ENCODE measurements around the gene NT5C2. TPM values are rescaled to one million over a fixed set of nuclear protein-coding genes. Genes with fewer than 3 reads are reported as not detected.

Gene NT5C2
- total and polyA plus RNA-seq, 7 donors = 37.7 to 61.5 (median 49.2) TPM

GRCh38 chr10:103042908-103043307 lies 150.2 kb downstream of the NT5C2 start:
- 94% methylated on average over 7 of the region's 7 CpGs for WGBS, 2 donors
- intact Hi-C loops (cut with DNase I) = no loop called here

DNA sequence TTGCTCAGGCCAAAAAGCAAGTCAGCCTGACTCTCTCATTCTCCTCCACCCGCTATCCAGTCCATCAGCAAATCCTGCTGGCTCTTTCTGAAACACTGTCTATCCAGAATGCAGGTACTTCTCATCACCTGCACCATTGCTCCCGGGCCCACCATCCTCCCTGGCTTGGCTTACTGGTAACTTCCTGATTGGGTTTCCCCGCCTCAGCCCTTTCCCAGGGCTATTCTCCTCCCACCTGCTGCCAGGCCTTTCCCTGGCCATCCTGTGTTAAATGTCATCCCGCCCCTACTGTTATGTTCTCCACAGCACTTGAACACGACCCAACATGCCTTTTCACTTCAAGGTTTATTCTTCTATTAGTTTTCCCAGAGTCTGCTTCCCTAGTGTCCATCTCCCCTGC lies 150.9 kb downstream of the NT5C2 start:
- Histone ChIP-seq H3K4me3 (no peak overlapping the region), H3K27ac (no peak overlapping the region), H3K27me3 (no peaks in the 10 kb centered on the region), H3K36me3 (no peaks in the 10 kb centered on the region), H3K9me3 (no peaks in the 10 kb centered on the region), H3K4me1 (peaks cover 0 to 44% (median 26%) of the 10 kb centered on the region in 4 donors)
- intact Hi-C loops (cut with DNase I) = no loop called here
- WGBS, 2 donors = 78 to 85% methylated on average over 5 of the region's 5 CpGs
- TF ChIP-seq POLR2AphosphoS5 (IDR thresholded peaks at IDR 0.05) = no peak
- TF ChIP-seq, protein P1, sequence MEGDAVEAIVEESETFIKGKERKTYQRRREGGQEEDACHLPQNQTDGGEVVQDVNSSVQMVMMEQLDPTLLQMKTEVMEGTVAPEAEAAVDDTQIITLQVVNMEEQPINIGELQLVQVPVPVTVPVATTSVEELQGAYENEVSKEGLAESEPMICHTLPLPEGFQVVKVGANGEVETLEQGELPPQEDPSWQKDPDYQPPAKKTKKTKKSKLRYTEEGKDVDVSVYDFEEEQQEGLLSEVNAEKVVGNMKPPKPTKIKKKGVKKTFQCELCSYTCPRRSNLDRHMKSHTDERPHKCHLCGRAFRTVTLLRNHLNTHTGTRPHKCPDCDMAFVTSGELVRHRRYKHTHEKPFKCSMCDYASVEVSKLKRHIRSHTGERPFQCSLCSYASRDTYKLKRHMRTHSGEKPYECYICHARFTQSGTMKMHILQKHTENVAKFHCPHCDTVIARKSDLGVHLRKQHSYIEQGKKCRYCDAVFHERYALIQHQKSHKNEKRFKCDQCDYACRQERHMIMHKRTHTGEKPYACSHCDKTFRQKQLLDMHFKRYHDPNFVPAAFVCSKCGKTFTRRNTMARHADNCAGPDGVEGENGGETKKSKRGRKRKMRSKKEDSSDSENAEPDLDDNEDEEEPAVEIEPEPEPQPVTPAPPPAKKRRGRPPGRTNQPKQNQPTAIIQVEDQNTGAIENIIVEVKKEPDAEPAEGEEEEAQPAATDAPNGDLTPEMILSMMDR (IDR thresholded peaks at IDR 0.05) = no peak
- TF ChIP-seq POLR2A (IDR thresholded peaks at IDR 0.05) = no peak
- TF ChIP-seq EP300 (IDR thresholded peaks at IDR 0.05) = no peak
- DNase-seq = no peak

More at GRCh38 chr10:103042908-103043307, 150.2 kb downstream of the NT5C2 start:
- Histone ChIP-seq H3K9me3 (no peaks in the 10 kb centered on the region), H3K27me3 (no peaks in the 10 kb centered on the region), H3K4me3 (no peak overlapping the region), H3K27ac (no peak overlapping the region), H3K36me3 (no peaks in the 10 kb centered on the region), H3K4me1 (peaks cover 0 to 44% (median 26%) of the 10 kb centered on the region in 4 donors)
- DNase-seq = no peak
- TF ChIP-seq POLR2AphosphoS5 (IDR thresholded peaks at IDR 0.05) (no peak), POLR2A (IDR thresholded peaks at IDR 0.05) (no peak), EP300 (IDR thresholded peaks at IDR 0.05) (no peak)
- TF ChIP-seq, protein P1 (IDR thresholded peaks at IDR 0.05) = no peak

GRCh38 chr10:103041391-103041790 lies 151.7 kb downstream of the NT5C2 start:
- no peaks in the 10 kb centered on the region for H3K9me3 ChIP-seq
- no peak overlapping the region for H3K4me3 ChIP-seq
- 95 to 96% methylated on average over 6 of the region's 6 CpGs for WGBS, 2 donors
- no peaks in the 10 kb centered on the region for H3K27me3 ChIP-seq
- TF ChIP-seq, protein P1 (IDR thresholded peaks at IDR 0.05) = no peak
- TF ChIP-seq POLR2A (IDR thresholded peaks at IDR 0.05) (no peak), EP300 (IDR thresholded peaks at IDR 0.05) (no peak), POLR2AphosphoS5 (IDR thresholded peaks at IDR 0.05) (no peak)
- no peak overlapping the region for H3K27ac ChIP-seq
- intact Hi-C loops (cut with DNase I) = no loop called here
- H3K4me1 ChIP-seq = peaks cover 0 to 44% (median 26%) of the 10 kb centered on the region in 4 donors
- H3K36me3 ChIP-seq = no peaks in the 10 kb centered on the region
- no peak for DNase-seq

GRCh38 chr10:103040418-103040817 lies 152.7 kb downstream of the NT5C2 start:
- Histone ChIP-seq H3K27me3 (no peaks in the 10 kb centered on the region), H3K27ac (no peak overlapping the region), H3K36me3 (no peaks in the 10 kb centered on the region), H3K4me3 (no peak overlapping the region), H3K4me1 (peaks cover 0 to 40% (median 21%) of the 10 kb centered on the region in 4 donors), H3K9me3 (no peaks in the 10 kb centered on the region)
- TF ChIP-seq, protein P1 (IDR thresholded peaks at IDR 0.05) = no peak
- no peak for TF ChIP-seq EP300 (IDR thresholded peaks at IDR 0.05)
- no peak for TF ChIP-seq POLR2A (IDR thresholded peaks at IDR 0.05)
- TF ChIP-seq POLR2AphosphoS5 (IDR thresholded peaks at IDR 0.05) = no peak
- no peak for DNase-seq
- intact Hi-C loops (cut with DNase I) = no loop called here
- WGBS, 2 donors = 87 to 92% methylated on average over 4 of the region's 4 CpGs

- intact Hi-C loops (cut with DNase I) = no loop called here
- Histone ChIP-seq H3K9me3 (no peaks in the 10 kb centered on the region), H3K27ac (no peak overlapping the region), H3K36me3 (no peaks in the 10 kb centered on the region), H3K4me3 (no peak overlapping the region), H3K27me3 (no peaks in the 10 kb centered on the region), H3K4me1 (peaks cover 0 to 22% (median 7%) of the 10 kb centered on the region in 4 donors)
- DNase-seq = no peak
- WGBS, 2 donors = 84 to 91% methylated on average over 2 of the region's 2 CpGs
- TF ChIP-seq, protein P1 (IDR thresholded peaks at IDR 0.05) = no peak
- no peak for TF ChIP-seq EP300 (IDR thresholded peaks at IDR 0.05)
Measured at GRCh38 chr10:103038570-103038969, 154.5 kb downstream of the NT5C2 start.

Data from sigmoid colon (tissue), 7 donors.